ENCODE results near the gene TCF15.

GRCh38 chr20:610130-611046 lies at the start of gene TCF15:
- no peak for TF ChIP-seq CTCF (IDR thresholded peaks at IDR 0.05)
- peak in 1 of 2 donors; percentile 65 for TF ChIP-seq POLR2A (IDR thresholded peaks at IDR 0.05)
